Endodermal cell (in vitro differentiated cells): ENCODE data around the gene FCHSD1. TPM values are rescaled to one million over a fixed set of nuclear protein-coding genes. Genes with fewer than 3 reads are reported as not detected.

Experiments used
- DNase-seq: peaks from one replicate; pipeline ENCODE4 v3.0.0-alpha.2; 2017
- H3K27ac ChIP-seq: 2 replicates; pipeline ENCODE4 v1.5.1; 2013; ENCODE audit warnings: mild to moderate bottlenecking, low read depth, low read length, moderate library complexity
- H3K27me3 ChIP-seq: 2 replicates; pipeline ENCODE4 v1.6.1; 2013; ENCODE audit warnings: mild to moderate bottlenecking, low read length, moderate library complexity; ENCODE audit not compliant: insufficient read depth, control insufficient read depth, poor library complexity, severe bottlenecking
- H3K36me3 ChIP-seq: 2 replicates; pipeline ENCODE4 v1.7.0; 2013; ENCODE audit warnings: mild to moderate bottlenecking, low read length, moderate library complexity; ENCODE audit not compliant: control insufficient read depth, insufficient read depth
- H3K4me1 ChIP-seq: one replicate; pipeline ENCODE4 v1.7.0; 2013; ENCODE audit warnings: low read length; ENCODE audit not compliant: control insufficient read depth, insufficient read depth
- H3K4me3 ChIP-seq: 2 replicates; pipeline ENCODE4 v1.5.1; 2013; ENCODE audit warnings: mild to moderate bottlenecking, low read length, moderate library complexity
- H3K9ac ChIP-seq: 2 replicates; pipeline ENCODE4 v1.6.1; 2013; ENCODE audit warnings: mild to moderate bottlenecking, low read length, moderate library complexity; ENCODE audit not compliant: poor library complexity, severe bottlenecking; ENCODE audit errors: extremely low read depth
- H3K9me3 ChIP-seq: 2 replicates; pipeline ENCODE4 v1.6.1; 2013; ENCODE audit warnings: mild to moderate bottlenecking, low read length, moderate library complexity; ENCODE audit not compliant: control insufficient read depth
- H3K27ac Mint-ChIP-seq: 2 replicates; pipeline ENCODE4 v1.8.0; 2020; ENCODE audit warnings: mixed read lengths
- H3K27me3 Mint-ChIP-seq: 2 replicates; pipeline ENCODE4 v1.8.0; 2021; ENCODE audit warnings: mild to moderate bottlenecking, mixed read lengths; ENCODE audit not compliant: insufficient read depth
- H3K36me3 Mint-ChIP-seq: 2 replicates; pipeline ENCODE4 v1.8.0; 2020; ENCODE audit warnings: low read depth, mixed read lengths
- H3K4me1 Mint-ChIP-seq: 2 replicates; pipeline ENCODE4 v1.8.0; 2020; ENCODE audit warnings: mixed read lengths
- H3K4me3 Mint-ChIP-seq: 2 replicates; pipeline ENCODE4 v1.8.0; 2020; ENCODE audit warnings: mild to moderate bottlenecking, moderate library complexity, mixed read lengths
- H3K9me3 Mint-ChIP-seq: 2 replicates; pipeline ENCODE4 v1.8.0; 2020; ENCODE audit warnings: mild to moderate bottlenecking, mixed read lengths
- CTCF ChIP-seq: fragments of 200-600 bp; sonication (generic); conservative IDR thresholded peaks from 2 replicates; pipeline ENCODE4 v1.5.0; 2021; ENCODE audit warnings: antibody characterized with exemption, mild to moderate bottlenecking
- WGBS, 2 experiments: methylation state at CpG; one replicate each; pipeline versions ENCODE4 v1.1.5 to v1.1.7; 2013; ENCODE audit warnings: missing lambda C conversion rate in 2 of 2, mixed read lengths in 1 of 2; ENCODE audit not compliant: insufficient coverage in 1 of 2, insufficient read length in 1 of 2; 5-methylcytosine and 5-hydroxymethylcytosine counted together
- total RNA-seq, 2 donors: library from RNA; stranded (reverse); fragmentation: NEBNext Ultra II Directional in 1 of 2; extraction: Animal tissue kit (Norgen Biotek cat#: 25700) in 1 of 2; gene quantifications; 2 replicates in 1 of 2; 3 replicates in 1 of 2; pipeline ENCODE4 v1.2.1, GENCODE V29; 2021

FCHSD1 gene
- total RNA-seq, 2 donors from 2014 or later, result 34.8 to 41.7 TPM

GRCh38 chr5:141696431-141696830 is 45.2 kb upstream of the FCHSD1 start:
- Mint-ChIP-seq H3K27me3 (peaks cover 55% of the 10 kb centered on the region), H3K4me3 (no peak overlapping the region), H3K4me1 (peaks cover 3% of the 10 kb centered on the region), H3K27ac (no peak overlapping the region), H3K36me3 (no peaks in the 10 kb centered on the region), H3K9me3 (no peaks in the 10 kb centered on the region)
- Histone ChIP-seq H3K36me3 (no peaks in the 10 kb centered on the region), H3K27ac (no peak overlapping the region), H3K4me1 (no peaks in the 10 kb centered on the region), H3K4me3 (no peak overlapping the region), H3K27me3 (peaks cover 86% of the 10 kb centered on the region), H3K9ac (no peak overlapping the region), H3K9me3 (no peaks in the 10 kb centered on the region)
- DNase-seq, result no peak
- no peak for TF ChIP-seq CTCF
- 87 to 96% methylated on average over 2 of the region's 2 CpGs for whole genome bisulfite sequencing, 2 experiments

GRCh38 chr5:141695627-141696215 is 44.5 kb upstream of the FCHSD1 start:
- Mint-ChIP-seq H3K4me1 (peaks cover 3% of the 10 kb centered on the region), H3K27ac (no peak overlapping the region), H3K36me3 (no peaks in the 10 kb centered on the region), H3K27me3 (peaks cover 63% of the 10 kb centered on the region), H3K9me3 (no peaks in the 10 kb centered on the region), H3K4me3 (no peak overlapping the region)
- no peaks in the 10 kb centered on the region for H3K36me3 ChIP-seq
- no peak overlapping the region for H3K27ac ChIP-seq
- TF ChIP-seq CTCF, result no peak
- H3K9ac ChIP-seq, result no peak overlapping the region
- H3K4me3 ChIP-seq, result no peak overlapping the region
- DNase-seq, result no peak
- H3K4me1 ChIP-seq, result no peaks in the 10 kb centered on the region
- peaks cover 82% of the 10 kb centered on the region for H3K27me3 ChIP-seq
- no peaks in the 10 kb centered on the region for H3K9me3 ChIP-seq
- 85 to 87% methylated on average over 6 to 11 of the region's 11 CpGs for WGBS, 2 experiments

- TF ChIP-seq CTCF, result no peak
- H3K27me3 ChIP-seq, result peaks cover 70% of the 10 kb centered on the region
- H3K27ac Mint-ChIP-seq, result no peak overlapping the region
- peaks cover 3% of the 10 kb centered on the region for H3K4me1 Mint-ChIP-seq
- no peak overlapping the region for H3K4me3 Mint-ChIP-seq
- H3K4me1 ChIP-seq, result no peaks in the 10 kb centered on the region
- DNase-seq, result no peak
- peaks cover 71% of the 10 kb centered on the region for H3K27me3 Mint-ChIP-seq
- H3K9ac ChIP-seq, result no peak overlapping the region
- H3K9me3 ChIP-seq, result no peaks in the 10 kb centered on the region
- H3K36me3 Mint-ChIP-seq, result no peaks in the 10 kb centered on the region
- H3K9me3 Mint-ChIP-seq, result no peaks in the 10 kb centered on the region
- WGBS, 2 experiments, result 80 to 83% methylated on average over 2 to 5 of the region's 5 CpGs
- no peak overlapping the region for H3K27ac ChIP-seq
- H3K4me3 ChIP-seq, result no peak overlapping the region
- H3K36me3 ChIP-seq, result no peaks in the 10 kb centered on the region
Measured at GRCh38 chr5:141694479-141694878, 43.3 kb upstream of the FCHSD1 start.
